HCT116 (cell line): ENCODE results near the gene MBOAT7. TPM values are rescaled to one million over a fixed set of nuclear protein-coding genes. Genes with fewer than 3 reads are reported as not detected.
"Not testable (repeated sequence)": the region's sequence is repeated elsewhere in the genome, so short reads cannot be mapped to it uniquely, and the experiment has no call there.

Experiments used
- ATAC-seq: fragments of 200-7000 bp; cut with Tn5 transposase; 2 replicates; pipeline ENCODE4 v1.9.1; 2020; ENCODE audit warnings: mild to moderate bottlenecking, moderate library complexity
- BruUV-seq: library from RNA; stranded (reverse); fragments of 400-500 nt; replicated peaks from 2 replicates; lab custom pipeline; 2021; lab: Mats Ljungman, UMichigan
- CTCF ChIA-PET: fragments of 300-600 bp; sonication (Branson Sonifier 250); formaldehyde crosslinking; loops from one replicate; lab custom pipeline; 2021; ENCODE audit warnings: antibody characterized with exemption; lab: Charles Lee
- POLR2A ChIA-PET: fragments of 300-600, 350-600 bp; sonication (Branson Sonifier 250); formaldehyde crosslinking; loops from one replicate; lab custom pipeline; 2021; ENCODE audit warnings: antibody characterized with exemption; lab: Charles Lee
- RAD21 ChIA-PET, 2 experiments: fragments of 300-600 bp; sonication (Branson Sonifier 250); formaldehyde crosslinking; loops; one replicate each; lab custom pipeline; 2023; ENCODE audit warnings: low total read pairs in 2 of 2; ENCODE audit not compliant: uncharacterized antibody in 2 of 2, unreplicated experiment in 2 of 2, low non-redundant PET in 1 of 2; lab: Charles Lee
- DNase-seq: peaks from one replicate; pipeline ENCODE4 v3.0.0-alpha.2; 2010; ENCODE audit warnings: low read depth, low spot score
- H2AFZ ChIP-seq: fragments of 200-600 bp; shearing (Covaris generic), sonication (generic); 2 replicates; pipeline ENCODE4 v1.6.1; 2017; ENCODE audit warnings: low read depth, mixed run types, mixed read lengths, antibody characterized with exemption, low read length; ENCODE audit not compliant: poor library complexity, severe bottlenecking
- H3K27ac ChIP-seq: 2 replicates; pipeline ENCODE4 v1.5.1; 2012; ENCODE audit warnings: low read depth, low read length
- H3K27me3 ChIP-seq: fragments of 200-600 bp; sonication (generic); 2 replicates; pipeline ENCODE4 v1.6.1; 2016; ENCODE audit warnings: mixed run types, low read length, mixed read lengths; ENCODE audit not compliant: insufficient read depth
- H3K36me3 ChIP-seq, 2 experiments: fragments of 200-500 bp in 1 of 2; fragments of 200-600 bp in 1 of 2; sonication (Bioruptor generic) in 1 of 2; sonication (generic) in 1 of 2; 2 replicates each; pipeline versions ENCODE4 v1.5.1 to v1.6.1; 2014 to 2016; ENCODE audit warnings: low read length in 2 of 2, inconsistent platforms in 1 of 2, mixed read lengths in 1 of 2, mixed run types in 1 of 2; ENCODE audit not compliant: insufficient read depth in 2 of 2, control insufficient read depth in 1 of 2
- H3K4me1 ChIP-seq, 2 experiments: fragments of 200-600 bp in 1 of 2; sonication (generic) in 1 of 2; 2 replicates each; pipeline versions ENCODE4 v1.5.1 to v1.6.1; 2012 to 2017; ENCODE audit warnings: low read length in 2 of 2, inconsistent platforms in 1 of 2, mild to moderate bottlenecking in 1 of 2, mixed read lengths in 1 of 2, mixed run types in 1 of 2, moderate library complexity in 1 of 2; ENCODE audit not compliant: insufficient read depth in 2 of 2, control insufficient read depth in 1 of 2
- H3K4me2 ChIP-seq: fragments of 200-600 bp; sonication (generic); 2 replicates; pipeline ENCODE4 v1.6.1; 2017; ENCODE audit warnings: mixed run types, low read length, mixed read lengths
- H3K4me3 ChIP-seq, 2 experiments: fragments of 200-600 bp in 1 of 2; sonication (generic) in 1 of 2; replicated peaks in 1 of 2; 2 replicates each; pipeline ENCODE4 v1.5.1; 2011 to 2016; ENCODE audit warnings: low read length in 2 of 2, control low read depth in 1 of 2, low read depth in 1 of 2, mild to moderate bottlenecking in 1 of 2, mixed read lengths in 1 of 2, mixed run types in 1 of 2
- H3K79me2 ChIP-seq: fragments of 200-600 bp; sonication (generic); 2 replicates; pipeline ENCODE4 v1.6.1; 2017; ENCODE audit warnings: mild to moderate bottlenecking, mixed run types, low read length, moderate library complexity, mixed read lengths; ENCODE audit not compliant: insufficient read depth
- H3K9ac ChIP-seq: fragments of 200-600 bp; sonication (generic); 2 replicates; pipeline ENCODE4 v1.6.1; 2016; ENCODE audit warnings: low read length, mixed read lengths
- H3K9me2 ChIP-seq: fragments of 200-600 bp; sonication (generic), shearing (Covaris generic); 2 replicates; pipeline ENCODE4 v1.6.1; 2017; ENCODE audit warnings: mixed run types, mild to moderate bottlenecking, moderate library complexity; ENCODE audit not compliant: insufficient read depth
- H3K9me3 ChIP-seq, 2 experiments: fragments of 200-500 bp in 1 of 2; fragments of 200-600 bp in 1 of 2; sonication (Bioruptor generic) in 1 of 2; sonication (generic) in 1 of 2; 2 replicates each; pipeline ENCODE4 v1.6.1; 2014 to 2017; ENCODE audit warnings: low read length in 2 of 2, mixed read lengths in 2 of 2, inconsistent platforms in 1 of 2, low read depth in 1 of 2, mild to moderate bottlenecking in 1 of 2, mixed run types in 1 of 2, moderate library complexity in 1 of 2; ENCODE audit not compliant: control insufficient read depth in 1 of 2, insufficient read depth in 1 of 2
- H4K20me1 ChIP-seq: fragments of 200-600 bp; sonication (generic), shearing (Covaris generic); 2 replicates; pipeline ENCODE4 v1.6.1; 2017; ENCODE audit warnings: mixed run types, mild to moderate bottlenecking, moderate library complexity; ENCODE audit not compliant: insufficient read depth
- CBX3 ChIP-seq: IDR thresholded peaks from 2 replicates; pipeline ENCODE4 v1.6.1; 2012; ENCODE audit warnings: low read depth
- CEBPB ChIP-seq: IDR thresholded peaks from 2 replicates; pipeline ENCODE4 v1.6.1; 2012; ENCODE audit warnings: low read depth
- CTCF ChIP-seq, 3 experiments: fragments of 200-600 bp in 1 of 3; sonication (generic) in 1 of 3; IDR thresholded peaks in 2 of 3; conservative IDR thresholded peaks in 1 of 3; 2 replicates each; pipeline ENCODE4 v1.5.1; 2012 to 2017; ENCODE audit warnings: low read depth in 2 of 3, low read length in 2 of 3, antibody characterized with exemption in 1 of 3, borderline replicate concordance in 1 of 3, control low read depth in 1 of 3, mild to moderate bottlenecking in 1 of 3, mixed read lengths in 1 of 3, mixed run types in 1 of 3, moderate library complexity in 1 of 3; ENCODE audit not compliant: insufficient read depth in 1 of 3
- ELF1 ChIP-seq: IDR thresholded peaks from 2 replicates; pipeline ENCODE4 v1.6.1; 2012; ENCODE audit warnings: low read depth, borderline replicate concordance
- EZH2phosphoT487 ChIP-seq: fragments of 200-600 bp; IDR thresholded peaks from 2 replicates; pipeline ENCODE4 v1.6.1; 2018; ENCODE audit warnings: antibody characterized with exemption, borderline replicate concordance
- JUND ChIP-seq: IDR thresholded peaks from 2 replicates; pipeline ENCODE4 v1.6.1; 2012
- RAD21 ChIP-seq: IDR thresholded peaks from 2 replicates; pipeline ENCODE4 v1.6.1; 2012; ENCODE audit warnings: low read depth, mild to moderate bottlenecking
- REST ChIP-seq: IDR thresholded peaks from 2 replicates; pipeline ENCODE4 v1.6.1; 2012; ENCODE audit warnings: low read depth
- TCF7L2 ChIP-seq: IDR thresholded peaks from 2 replicates; pipeline ENCODE4 v1.7.0; 2011; ENCODE audit warnings: borderline replicate concordance, inconsistent platforms; ENCODE audit not compliant: insufficient read depth, insufficient read length; ENCODE audit errors: extremely low read depth
- ZNF274 ChIP-seq: fragments of 200-500 bp; sonication (Bioruptor generic); IDR thresholded peaks from 2 replicates; pipeline ENCODE4 v1.6.1; 2014; ENCODE audit warnings: mild to moderate bottlenecking, low read depth, low read length, inconsistent platforms
- intact Hi-C: fragments of 100-400 bp; cut with micrococcal nuclease; formaldehyde crosslinking; loops from 2 replicates; pipeline ENCODE4 v1.10.0; 2022
- total RNA-seq: library from RNA; stranded (reverse); gene quantifications from one replicate; pipeline ENCODE4 v1.2.1, GENCODE V29; 2021; ENCODE audit not compliant: unreplicated experiment

The MBOAT7 gene
- total RNA-seq, 1 experiment from 2014 or later = 113 TPM

- intact Hi-C loops, H3K79me2 ChIP-seq, H4K20me1 ChIP-seq, CTCF ChIA-PET, H3K9ac ChIP-seq, BruUV-seq, H3K4me2 ChIP-seq, RAD21 ChIA-PET, H3K27ac ChIP-seq, H3K27me3 ChIP-seq, POLR2A ChIA-PET, DNase-seq, H3K9me2 ChIP-seq, H2AFZ ChIP-seq, ATAC-seq, H3K36me3 ChIP-seq, H3K4me3 ChIP-seq, H3K9me3 ChIP-seq: not testable (repeated sequence)
- peaks cover 6 to 10% of the 10 kb centered on the region in 2 experiments; a peak in 3 of 4 replicates for H3K4me1 ChIP-seq
These were observed 24.8 kb upstream of the MBOAT7 start for GRCh38 chr19:54214217-54214616.

GRCh38 chr19:54211235-54211634, 21.9 kb upstream of the MBOAT7 start:
- ChIA-PET RAD21 (no interaction called here), CTCF (no interaction called here), POLR2A (no interaction called here)
- peaks cover 18% of the 10 kb centered on the region for H3K79me2 ChIP-seq
- H3K36me3 ChIP-seq = peaks cover 14 to 21% of the 10 kb centered on the region in 2 experiments; a peak in 3 of 4 replicates
- intact Hi-C loops = no loop called here
- H3K9me2 ChIP-seq = no peaks in the 10 kb centered on the region
- H3K4me1 ChIP-seq = peaks cover 9 to 37% of the 10 kb centered on the region in 2 experiments; a peak in 3 of 4 replicates
- no peaks in the 10 kb centered on the region for H3K27me3 ChIP-seq
- peaks cover 27% of the 10 kb centered on the region; the same call in 1 of the 2 replicates for H4K20me1 ChIP-seq
- no TSS peak for BruUV-seq
- H3K4me2 ChIP-seq = no peak overlapping the region
- no peak overlapping the region for H3K9ac ChIP-seq
- no peaks in the 10 kb centered on the region for H3K9me3 ChIP-seq
- ATAC-seq = no peak
- no peak overlapping the region for H3K4me3 ChIP-seq
- TF ChIP-seq RAD21 (no peak), CBX3 (no peak), CEBPB (no peak), CTCF (IDR thresholded peaks at IDR 0.05 in 2 of 3, conservative IDR thresholded peaks at IDR 0.05 in 1 of 3; ENCODE audit: borderline replicate concordance in 1 of 3, insufficient read depth in 1 of 3, low read depth in 2 of 3, low read length in 2 of 3) (no peak; a peak in 1 of 6 replicates), JUND (no peak), ELF1 (no peak), TCF7L2 (no peak), REST (no peak), ZNF274 (no peak), EZH2phosphoT487 (no peak)
- TF ChIP-seq, all 23 proteins: peak for 0
- H2AFZ ChIP-seq = no peak overlapping the region
- H3K27ac ChIP-seq = no peak overlapping the region
- no peak for DNase-seq
